T-helper 1 cell treated with Interleukin-12 subunit alpha and Interleukin-12 subunit beta and Interleukin-4 antibody, amounts not matched to agents 30 ng/mL and 1 ng/mL, for 36 hours (primary cell): Measurements from ENCODE around the gene HRH1. TPM values are rescaled to one million over a fixed set of nuclear protein-coding genes. Genes with fewer than 3 reads are reported as not detected.
"Not testable (repeated sequence)": the region's sequence is repeated elsewhere in the genome, so short reads cannot be mapped to it uniquely, and the experiment has no call there.

Experiments
- intact Hi-C: fragments of 100-400 bp; cut with micrococcal nuclease; formaldehyde crosslinking; loops from one replicate; pipeline ENCODE4 v1.15.1; 2024
- total RNA-seq: library from RNA; stranded (reverse); gene quantifications from 2 replicates; pipeline ENCODE4 v1.2.3, GENCODE V29; 2022

HRH1 gene
- total RNA-seq, 1 donor from 2014 or later: 0.17 TPM

DNA sequence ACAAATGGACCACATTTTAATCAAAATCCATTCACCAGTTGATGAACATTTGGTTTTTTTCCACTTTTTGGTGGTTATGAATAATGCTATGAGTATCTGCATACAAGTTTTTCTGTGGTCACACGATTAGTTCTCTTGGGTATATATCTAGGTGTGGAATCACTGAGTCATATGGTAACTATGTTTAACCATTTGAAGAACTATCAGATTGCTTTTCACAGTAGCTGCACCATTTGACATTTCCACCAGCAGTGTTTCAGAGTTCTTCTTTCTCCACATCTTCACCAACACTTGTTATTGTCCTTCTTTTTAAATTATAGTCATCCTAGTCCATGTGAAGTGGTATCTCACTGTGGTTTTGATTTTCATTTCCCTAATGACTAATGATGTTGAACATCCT lies 84.6 kb downstream of the HRH1 start:
- intact Hi-C loops: loop anchor here (1.0 to 5.0 kb wide), 4 partner anchors 33 to 608 kb away; partner anchors contain the start of genes ATG7 and TAMM41

GRCh38 chr3:11239796-11240195 lies 85.5 kb downstream of the HRH1 start:
- intact Hi-C loops: loop anchor here (5.0 kb wide), 1 partner anchor 608 kb away; the partner anchor contains the start of gene TAMM41

DNA sequence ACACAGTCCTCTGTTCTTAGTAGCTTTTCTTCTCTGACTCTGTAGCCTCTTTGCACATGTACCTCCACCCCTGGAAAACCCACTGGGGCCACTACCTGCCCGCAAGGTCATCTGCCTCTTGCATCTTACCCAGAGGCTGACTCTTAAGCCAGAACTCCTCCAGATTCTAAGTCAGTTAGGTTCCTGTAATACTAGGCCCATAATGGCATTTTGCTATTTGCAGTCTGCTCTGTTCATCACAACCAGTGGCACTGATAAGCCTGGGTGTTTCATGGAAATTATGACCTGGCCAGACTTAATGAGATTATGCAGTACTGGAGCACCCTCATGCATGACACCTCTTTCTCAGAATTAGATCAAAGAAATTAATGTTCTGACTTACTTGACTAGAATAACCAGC lies 86.2 kb downstream of the HRH1 start:
- intact Hi-C loops: no loop called here

- intact Hi-C loops: no loop called here
Measured at GRCh38 chr3:11244121-11244677, 89.9 kb downstream of the HRH1 start.

DNA sequence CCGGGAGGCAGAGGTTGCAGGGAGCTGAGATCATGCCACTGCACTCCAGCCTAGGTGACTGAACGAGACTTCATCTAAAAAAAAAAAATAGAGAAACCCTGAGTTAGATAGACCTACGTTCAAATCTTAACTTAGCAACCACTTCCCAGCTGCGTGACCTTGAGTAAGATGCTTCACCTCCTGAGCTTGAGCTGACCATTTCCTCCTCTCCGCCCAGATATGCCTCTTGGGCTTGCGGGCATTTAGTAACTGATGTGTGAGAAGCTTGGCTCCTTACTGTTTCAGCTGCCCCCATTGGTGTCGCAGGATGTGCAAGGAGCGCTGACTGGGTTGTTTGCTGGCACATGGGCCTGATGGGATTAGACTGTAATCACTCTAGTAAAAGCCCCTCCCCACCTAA lies 91.0 kb downstream of the HRH1 start:
- intact Hi-C loops: no loop called here

DNA sequence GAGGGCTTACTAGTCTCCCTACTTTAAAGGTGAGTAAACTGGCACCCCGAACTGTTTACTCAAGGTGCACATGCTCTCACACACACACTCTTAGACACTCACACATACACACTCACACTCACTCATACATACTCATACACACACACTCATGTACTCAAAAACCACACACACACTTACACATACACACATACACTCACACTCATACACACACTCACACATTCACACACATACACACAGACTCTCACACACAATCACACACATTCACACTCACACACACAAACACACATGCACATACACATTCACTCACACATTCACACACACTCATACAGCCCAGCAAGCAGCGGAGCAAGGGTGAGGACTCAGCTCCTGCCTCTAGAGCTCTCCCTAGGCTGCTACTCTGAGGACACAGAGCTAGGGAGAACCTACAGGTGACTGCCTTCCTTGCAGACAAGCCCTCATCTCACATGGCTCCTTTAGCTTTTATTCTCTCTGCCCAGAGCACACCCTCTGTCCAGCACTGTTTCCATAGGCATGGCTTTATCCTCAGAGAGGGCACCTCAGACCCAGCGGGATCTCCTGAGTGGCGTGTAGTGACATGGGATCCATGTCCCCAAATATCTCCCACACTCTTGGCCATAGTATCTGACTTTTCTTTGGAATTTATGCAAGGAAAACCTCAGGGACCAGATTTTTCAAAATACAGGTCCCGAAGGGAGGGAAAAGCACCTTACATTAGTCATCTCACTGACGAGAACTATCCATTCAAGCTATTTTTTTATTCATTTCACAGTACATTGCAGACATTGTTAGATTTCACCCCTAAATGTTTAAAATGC lies 91.8 kb downstream of the HRH1 start:
- intact Hi-C loops: no loop called here

- intact Hi-C loops: no loop called here
Measured at GRCh38 chr3:11246663-11246970, 92.3 kb downstream of the HRH1 start.

GRCh38 chr3:11247362-11247761 lies 93.1 kb downstream of the HRH1 start:
- intact Hi-C loops: no loop called here

- intact Hi-C loops: no loop called here
Measured at GRCh38 chr3:11248596-11248995, 94.3 kb downstream of the HRH1 start.

- intact Hi-C loops: no loop called here
Measured at GRCh38 chr3:11250902-11251806, 96.9 kb downstream of the HRH1 start.

DNA sequence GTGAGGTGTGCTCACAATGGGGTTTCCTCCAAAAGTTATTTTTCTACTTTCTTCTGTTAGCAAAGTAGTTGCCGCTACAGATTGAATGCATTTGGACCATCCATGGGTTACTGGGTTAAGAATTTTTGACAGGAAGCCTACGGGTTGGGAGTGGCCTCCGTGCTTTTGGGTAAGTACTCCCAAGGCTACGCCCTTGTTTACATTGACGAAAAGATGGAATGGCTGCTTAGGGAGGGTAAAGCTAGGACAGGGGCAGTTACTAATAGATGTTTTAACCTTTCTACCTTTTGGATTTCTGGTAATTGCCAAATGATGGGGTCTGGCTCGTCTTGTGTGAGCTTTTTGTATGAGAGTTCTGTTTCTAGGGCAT lies 97.5 kb downstream of the HRH1 start:
- intact Hi-C loops: no loop called here

- intact Hi-C loops: no loop called here
Measured at GRCh38 chr3:11254876-11255275, 100.6 kb downstream of the HRH1 start.

- intact Hi-C loops: not testable (repeated sequence)
Measured at GRCh38 chr3:11255537-11255936, 101.2 kb downstream of the HRH1 start.

DNA sequence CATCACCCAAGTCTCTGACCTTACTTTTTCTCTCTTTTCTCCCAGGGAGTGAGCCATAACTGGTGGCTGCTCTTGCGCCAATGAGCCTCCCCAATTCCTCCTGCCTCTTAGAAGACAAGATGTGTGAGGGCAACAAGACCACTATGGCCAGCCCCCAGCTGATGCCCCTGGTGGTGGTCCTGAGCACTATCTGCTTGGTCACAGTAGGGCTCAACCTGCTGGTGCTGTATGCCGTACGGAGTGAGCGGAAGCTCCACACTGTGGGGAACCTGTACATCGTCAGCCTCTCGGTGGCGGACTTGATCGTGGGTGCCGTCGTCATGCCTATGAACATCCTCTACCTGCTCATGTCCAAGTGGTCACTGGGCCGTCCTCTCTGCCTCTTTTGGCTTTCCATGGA lies 104.7 kb downstream of the HRH1 start:
- intact Hi-C loops: no loop called here

DNA sequence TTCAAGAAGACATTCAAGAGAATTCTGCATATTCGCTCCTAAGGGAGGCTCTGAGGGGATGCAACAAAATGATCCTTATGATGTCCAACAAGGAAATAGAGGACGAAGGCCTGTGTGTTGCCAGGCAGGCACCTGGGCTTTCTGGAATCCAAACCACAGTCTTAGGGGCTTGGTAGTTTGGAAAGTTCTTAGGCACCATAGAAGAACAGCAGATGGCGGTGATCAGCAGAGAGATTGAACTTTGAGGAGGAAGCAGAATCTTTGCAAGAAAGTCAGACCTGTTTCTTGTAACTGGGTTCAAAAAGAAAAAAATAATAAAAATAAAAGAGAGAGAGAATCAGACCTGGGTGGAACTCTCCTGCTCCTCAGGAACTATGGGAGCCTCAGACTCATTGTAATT lies 106.2 kb downstream of the HRH1 start:
- intact Hi-C loops: no loop called here

- intact Hi-C loops: no loop called here
Measured at GRCh38 chr3:11269007-11269406, 114.7 kb downstream of the HRH1 start.

GRCh38 chr3:11271986-11272904 lies 118.0 kb downstream of the HRH1 start, which contains the start of gene ATG7:
Gene ATG7 (plus strand): TSS chr3:11272397. CDS start chr3:11298696, 26,299 bp downstream.
- intact Hi-C loops: loop anchor here (1.0 to 10.0 kb wide), 14 partner anchors 19 to 1569 kb away; partner anchors contain the start of genes BRPF1, MKRN2, RAF1 and RPL32

- intact Hi-C loops: loop anchor here (1.0 to 10.0 kb wide), 14 partner anchors 18 to 1568 kb away; partner anchors contain the start of genes BRPF1, MKRN2, RAF1 and RPL32
Measured at GRCh38 chr3:11272906-11273574, 118.7 kb downstream of the HRH1 start.

DNA sequence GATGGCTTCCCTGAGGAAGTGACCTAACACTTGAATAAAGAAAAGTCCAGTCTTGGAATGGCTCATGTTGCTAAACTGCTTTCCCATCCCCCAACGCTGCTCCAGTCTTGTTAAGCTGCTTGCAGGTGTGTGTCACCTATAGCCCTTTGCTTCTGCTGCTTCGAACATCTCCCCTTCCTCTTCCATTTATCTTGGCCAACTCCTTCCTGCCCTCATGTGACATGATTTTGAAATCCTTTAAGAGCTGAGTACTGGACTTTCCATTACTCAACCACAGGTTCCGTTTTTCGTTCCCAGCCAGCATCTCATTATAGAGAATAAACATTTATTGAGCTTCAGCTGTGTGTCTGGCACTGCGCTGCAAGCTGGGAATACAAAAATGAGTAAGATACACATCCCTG lies 119.6 kb downstream of the HRH1 start:
- intact Hi-C loops: loop anchor here (2.0 to 10.0 kb wide), 6 partner anchors 369 to 1567 kb away; partner anchors contain the start of genes BRPF1, MKRN2, RPL32 and VGLL4
